DND-41 (cell line): Measurements from ENCODE around the gene BRINP3.

ENCODE experiments used
- CTCF ChIP-seq: IDR thresholded peaks from 2 replicates; pipeline ENCODE4 v1.5.1; 2012; ENCODE audit warnings: borderline replicate concordance, low read length, moderate library complexity, mild to moderate bottlenecking; ENCODE audit not compliant: poor library complexity, severe bottlenecking; ENCODE audit errors: extremely low read depth
- EZH2 ChIP-seq: IDR thresholded peaks from 3 replicates; pipeline ENCODE4 v1.6.1; 2012; ENCODE audit warnings: borderline replicate concordance, low read depth, mild to moderate bottlenecking, moderate library complexity, low read length, inconsistent platforms; ENCODE audit not compliant: severe bottlenecking

- no peak for TF ChIP-seq CTCF
- TF ChIP-seq EZH2: no peak
Measured at GRCh38 chr1:190244406-190244805, 233.3 kb downstream of the BRINP3 start.
